GM19397 (cell line): ENCODE data around the gene DENND5B.
"Not testable (repeated sequence)": the region's sequence is repeated elsewhere in the genome, so short reads cannot be mapped to it uniquely, and the experiment has no call there.

Experiments
- ATAC-seq: cut with Tn5 transposase; IDR thresholded peaks from one replicate; pipeline ENCODE4 v1.9.1; 2021; ENCODE audit warnings: mild to moderate bottlenecking, moderate library complexity; ENCODE audit not compliant: unreplicated experiment

Gene DENND5B

GRCh38 chr12:31508436-31509150 lies 82.3 kb downstream of the DENND5B start:
- ATAC-seq, result no peak

DNA sequence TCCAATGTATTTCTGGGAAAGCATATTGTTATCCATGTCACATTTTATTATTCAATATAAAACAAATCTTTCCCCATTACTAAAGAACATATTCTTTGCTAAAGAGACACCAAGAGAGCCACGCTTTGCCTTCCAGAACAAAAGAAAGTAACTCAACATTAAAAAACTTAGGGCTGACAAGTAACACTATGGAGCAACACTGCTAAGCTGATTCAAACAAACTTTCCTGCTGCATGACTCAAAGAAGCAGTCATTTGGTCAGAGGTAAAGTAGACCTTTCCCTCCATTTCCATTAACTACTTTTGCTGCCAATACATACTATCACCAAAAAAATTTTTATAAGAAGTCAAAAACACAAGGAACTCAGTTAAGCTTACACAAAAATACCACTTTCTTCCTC lies 83.0 kb downstream of the DENND5B start:
- no peak for ATAC-seq

DNA sequence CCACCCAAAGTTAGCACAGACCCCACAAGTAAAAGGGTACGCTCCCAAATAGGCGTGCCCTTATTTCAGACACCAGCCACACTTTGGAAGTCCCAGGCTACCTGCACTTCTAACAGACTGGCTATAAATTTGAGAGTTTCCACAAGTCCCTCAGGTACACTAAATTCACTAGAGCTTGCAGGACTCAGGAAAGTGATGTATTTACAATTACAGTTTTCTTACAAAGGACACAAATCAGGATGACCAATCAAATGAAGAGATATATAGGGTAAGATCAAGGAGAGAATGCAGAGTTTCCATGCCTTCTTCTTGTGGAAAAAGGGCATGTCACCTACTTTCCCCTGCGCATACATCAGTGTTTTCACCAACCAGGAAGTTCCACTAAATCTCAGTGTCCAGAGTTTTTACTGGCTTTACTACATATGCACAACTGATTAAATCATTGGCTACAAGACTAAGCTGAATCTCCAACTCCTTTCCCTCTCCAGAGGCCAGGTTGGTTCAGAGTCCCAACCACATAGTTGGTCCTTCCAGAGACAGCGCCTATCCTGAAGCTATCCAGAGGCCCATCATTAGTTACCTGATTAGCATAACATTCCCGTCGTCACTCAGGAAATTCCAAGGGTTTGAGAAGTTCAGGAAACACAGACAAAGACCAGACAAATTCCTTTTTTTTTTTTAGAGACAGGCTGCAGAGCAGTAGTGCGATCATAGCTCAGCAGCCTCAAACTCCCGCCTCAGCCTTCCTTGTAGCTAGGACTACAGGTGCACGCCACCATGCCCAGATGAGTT lies 84.2 kb downstream of the DENND5B start:
- no peak for ATAC-seq

DNA sequence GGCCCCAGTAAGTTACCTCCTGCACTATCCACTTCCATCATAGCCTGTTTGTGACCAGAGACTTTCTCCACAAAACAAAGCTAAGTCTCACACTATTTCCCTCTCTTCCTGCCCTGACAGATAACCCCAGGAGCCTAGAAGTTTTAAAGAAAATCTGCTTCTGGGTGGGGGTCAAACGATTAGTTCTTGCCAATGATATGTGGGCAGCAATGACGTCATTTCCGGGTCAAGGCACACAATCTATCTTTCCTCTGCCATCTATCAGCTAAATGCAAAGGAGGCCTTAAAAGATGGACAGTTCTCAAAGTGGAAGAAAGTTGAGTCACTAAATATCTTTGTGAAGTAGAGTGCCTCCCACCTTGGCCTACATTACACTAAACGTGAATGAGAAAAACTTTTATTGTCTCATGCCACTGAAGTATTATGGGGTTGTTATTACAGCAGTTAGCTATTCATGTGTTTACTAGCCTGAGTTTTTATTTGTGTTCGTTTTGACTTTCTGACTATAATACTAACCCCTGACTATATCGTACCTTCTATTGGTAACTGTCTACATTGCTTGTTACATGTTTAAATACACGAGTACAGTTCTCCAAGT lies 86.2 kb downstream of the DENND5B start:
- no peak for ATAC-seq

- ATAC-seq, result not testable (repeated sequence)
Measured at GRCh38 chr12:31501014-31501413, 89.9 kb downstream of the DENND5B start.

- no peak for ATAC-seq
Measured at GRCh38 chr12:31499567-31499966, 91.4 kb downstream of the DENND5B start.

GRCh38 chr12:31498424-31498823 lies 92.5 kb downstream of the DENND5B start:
- ATAC-seq, result no peak

- no peak for ATAC-seq
Measured at GRCh38 chr12:31496257-31496656, 94.7 kb downstream of the DENND5B start.

DNA sequence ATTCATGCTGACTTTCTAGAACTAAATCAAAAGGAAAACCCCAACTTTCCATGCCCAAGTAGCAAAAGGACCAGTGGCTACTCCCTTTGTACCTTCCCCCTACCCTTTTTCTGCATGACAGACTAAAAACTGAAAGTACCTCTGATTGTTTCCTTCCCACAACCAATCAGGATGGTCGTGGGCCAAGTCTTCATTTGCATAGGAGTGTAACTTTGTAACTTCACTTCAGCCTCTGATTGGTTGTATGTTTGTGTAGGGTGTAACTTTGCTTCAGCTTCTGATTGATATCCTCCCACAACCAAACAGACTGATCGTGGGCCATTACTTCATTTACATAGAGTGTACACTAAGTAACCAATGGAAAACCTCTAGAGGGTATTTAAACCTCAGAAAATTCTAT lies 96.5 kb downstream of the DENND5B start:
- ATAC-seq, result no peak

DNA sequence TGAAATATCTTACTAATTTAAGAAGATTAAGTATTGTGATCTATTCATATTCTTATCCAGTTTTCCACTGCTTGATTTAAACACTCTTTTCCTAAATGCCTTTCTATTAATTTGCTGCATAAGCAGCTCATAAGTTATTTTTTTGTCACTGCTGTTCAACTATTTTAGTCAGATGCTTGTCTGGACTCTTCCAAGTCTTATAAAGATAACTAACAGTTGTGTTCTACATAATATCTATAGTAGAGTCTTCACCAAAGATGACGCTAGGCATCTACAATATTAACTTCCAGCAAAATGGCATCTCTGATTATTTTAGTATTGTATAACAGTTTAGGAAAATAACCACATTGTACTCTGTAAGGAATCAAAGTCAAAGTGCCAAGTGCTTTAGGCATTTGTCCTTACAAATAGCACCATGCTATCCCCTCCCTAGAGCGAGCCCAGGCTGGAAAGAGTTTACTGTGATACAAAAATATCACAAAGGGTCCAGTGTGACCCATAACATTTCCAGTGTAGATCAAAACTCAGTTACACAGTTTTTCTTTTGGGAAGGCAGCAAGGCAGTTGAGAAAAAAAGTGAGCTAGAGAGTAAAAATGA lies 98.2 kb downstream of the DENND5B start:
- ATAC-seq, result no peak

- no peak for ATAC-seq
Measured at GRCh38 chr12:31491841-31492598, 98.9 kb downstream of the DENND5B start.

DNA sequence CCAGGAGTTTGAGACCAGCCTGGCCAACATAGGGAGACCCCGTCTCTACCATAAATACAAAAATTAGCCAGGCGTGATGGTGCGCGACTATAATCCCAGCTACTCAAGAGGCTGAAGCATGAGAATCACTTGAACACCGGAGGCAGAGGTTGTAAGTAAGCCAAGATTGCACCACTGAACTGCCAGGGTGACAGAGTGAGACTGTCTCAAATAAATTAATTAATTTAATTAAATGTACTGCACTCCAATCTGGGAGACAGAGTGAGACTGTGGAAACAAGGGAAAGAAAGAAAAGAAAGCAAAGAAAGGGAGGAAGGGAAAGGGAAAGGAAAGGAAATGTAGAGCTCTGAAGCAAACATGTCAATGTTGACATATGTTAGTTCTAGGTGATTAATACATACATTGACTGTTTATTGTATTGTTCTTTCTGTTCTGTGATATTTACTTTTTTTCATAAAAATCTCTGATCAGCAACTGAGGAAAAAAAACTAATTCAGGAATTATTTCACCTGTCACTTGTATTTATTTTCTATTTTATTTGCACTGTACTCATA lies 99.6 kb downstream of the DENND5B start:
- ATAC-seq, result no peak

DNA sequence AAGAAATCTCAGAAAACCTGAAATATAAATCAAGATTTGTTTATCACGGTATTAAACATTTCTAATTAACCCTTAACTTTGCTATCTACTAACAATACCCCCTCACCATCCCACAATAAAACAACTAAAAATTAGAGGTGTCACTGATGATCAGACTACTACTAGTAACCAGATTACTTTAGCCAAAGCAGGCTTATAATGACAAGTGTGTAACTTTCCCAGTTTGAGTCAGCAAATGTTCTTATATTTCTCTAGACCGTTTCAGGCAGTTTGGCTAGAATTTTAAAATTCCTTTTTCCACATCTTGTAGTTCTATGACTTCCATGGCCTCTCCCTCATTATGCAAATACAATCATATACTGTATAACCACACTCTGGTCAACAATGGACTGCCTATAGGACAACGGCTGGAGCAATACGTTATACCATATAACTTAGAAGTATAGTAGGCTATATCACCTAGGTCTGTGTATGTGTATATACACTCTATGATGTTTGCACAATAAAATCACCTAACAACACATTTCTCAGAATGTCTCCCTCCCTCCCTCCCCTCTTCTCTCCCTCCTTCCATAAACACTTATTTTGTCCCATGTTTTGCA lies 102.1 kb downstream of the DENND5B start:
- no peak for ATAC-seq

- no peak for ATAC-seq
Measured at GRCh38 chr12:31485571-31485970, 105.4 kb downstream of the DENND5B start.

- ATAC-seq, result no peak
Measured at GRCh38 chr12:31482816-31483215, 108.1 kb downstream of the DENND5B start.

DNA sequence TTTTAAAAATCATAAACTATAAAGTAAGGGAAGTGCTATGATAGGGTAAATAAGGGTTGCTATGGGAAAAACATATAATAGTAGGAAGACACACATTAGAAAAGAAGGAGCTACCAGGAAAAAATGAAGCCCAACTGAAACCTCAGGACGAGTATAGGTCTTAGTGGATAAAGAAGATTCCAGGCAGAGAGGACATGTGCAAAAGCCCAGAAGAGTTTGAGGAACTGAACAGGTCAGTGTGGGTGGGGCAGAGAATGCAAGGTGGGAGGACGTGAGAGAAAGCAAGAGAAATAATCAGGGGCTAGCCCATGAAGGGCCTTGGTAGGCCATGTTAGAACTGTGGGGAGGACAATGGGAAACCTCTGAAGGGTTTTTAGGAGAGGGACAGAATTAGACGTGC lies 109.5 kb downstream of the DENND5B start:
- no peak for ATAC-seq

DNA sequence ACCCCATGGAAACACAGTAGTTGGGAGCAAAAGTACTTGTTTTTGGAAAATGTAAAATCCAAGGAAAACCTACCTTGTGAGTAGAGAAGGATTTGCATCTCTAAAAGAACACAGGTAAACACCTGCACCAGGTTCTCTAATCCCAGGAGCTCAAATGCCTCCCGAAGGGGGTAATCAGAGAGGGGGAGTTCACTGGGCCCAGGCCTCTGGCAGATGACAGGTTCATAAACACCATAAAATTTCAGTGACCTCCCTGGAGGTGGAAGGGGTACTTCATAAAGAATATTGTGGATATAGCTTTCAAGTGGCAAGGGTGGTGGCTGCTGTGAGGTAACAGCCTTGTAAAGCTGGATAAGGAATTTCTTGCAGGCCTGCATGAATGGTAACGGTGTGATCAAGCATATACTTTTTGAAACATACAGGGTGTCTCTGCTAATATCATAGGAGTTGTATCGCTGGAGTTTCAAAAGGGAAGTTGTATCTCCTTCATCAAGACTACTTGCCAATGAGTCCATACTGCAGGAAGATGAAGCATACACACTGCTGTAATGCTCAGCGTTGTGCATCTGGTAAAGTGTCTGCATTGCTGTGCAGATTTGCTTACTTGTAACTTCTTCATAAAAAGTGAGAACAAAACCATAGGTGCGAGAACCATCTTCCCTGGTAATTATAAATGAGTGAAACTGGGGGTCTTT lies 111.3 kb downstream of the DENND5B start:
- no peak for ATAC-seq

- ATAC-seq, result no peak
Measured at GRCh38 chr12:31478898-31479297, 112.0 kb downstream of the DENND5B start.

DNA sequence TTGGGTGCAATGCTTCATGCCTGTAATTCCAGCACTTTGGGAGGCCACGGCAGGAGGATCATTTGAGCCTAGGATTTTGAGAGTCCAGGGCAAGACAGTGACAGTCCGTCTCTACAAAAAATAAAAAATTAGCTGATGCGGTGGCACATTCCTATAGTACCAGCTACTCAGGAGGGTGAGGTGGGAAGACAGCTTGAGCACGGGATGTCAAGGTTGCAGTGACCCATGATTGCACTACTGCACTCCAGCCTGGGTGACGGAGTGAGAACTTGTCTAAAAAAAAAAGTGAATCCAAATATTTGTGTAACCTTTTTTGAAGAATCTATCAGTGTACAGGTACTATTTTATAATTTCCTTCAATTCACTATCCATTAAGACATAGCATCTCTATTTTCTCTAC lies 112.5 kb downstream of the DENND5B start:
- ATAC-seq, result no peak

DNA sequence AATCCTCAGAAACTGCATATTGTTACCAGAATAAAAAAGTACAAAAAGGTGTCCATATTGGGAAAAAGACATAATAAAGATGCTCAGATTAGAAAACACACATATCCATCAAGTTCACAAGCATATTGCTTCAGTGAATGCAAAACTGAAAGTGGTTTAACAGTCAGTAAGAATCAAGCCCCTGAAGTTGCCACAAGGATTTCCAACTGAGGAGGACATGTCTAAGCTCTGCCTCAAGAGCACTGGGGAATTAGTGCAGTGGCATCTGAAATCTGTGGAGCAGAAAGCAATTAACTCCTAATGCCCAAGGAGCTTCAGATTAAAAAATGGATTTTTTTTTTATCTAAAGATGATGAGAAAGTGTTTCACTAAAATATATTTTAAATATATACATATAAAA lies 113.2 kb downstream of the DENND5B start:
- ATAC-seq, result no peak
